ENCODE data around the gene CD300C. TPM values are rescaled to one million over a fixed set of nuclear protein-coding genes. Genes with fewer than 3 reads are reported as not detected.
A peak's percentile ranks its signal among the peaks of the same experiment; 100 is the strongest.
"Not testable (repeated sequence)": the region's sequence is repeated elsewhere in the genome, so short reads cannot be mapped to it uniquely, and the experiment has no call there.

The CD300C gene
- total RNA-seq, 1 experiment from 2014 or later = not detected

DNA sequence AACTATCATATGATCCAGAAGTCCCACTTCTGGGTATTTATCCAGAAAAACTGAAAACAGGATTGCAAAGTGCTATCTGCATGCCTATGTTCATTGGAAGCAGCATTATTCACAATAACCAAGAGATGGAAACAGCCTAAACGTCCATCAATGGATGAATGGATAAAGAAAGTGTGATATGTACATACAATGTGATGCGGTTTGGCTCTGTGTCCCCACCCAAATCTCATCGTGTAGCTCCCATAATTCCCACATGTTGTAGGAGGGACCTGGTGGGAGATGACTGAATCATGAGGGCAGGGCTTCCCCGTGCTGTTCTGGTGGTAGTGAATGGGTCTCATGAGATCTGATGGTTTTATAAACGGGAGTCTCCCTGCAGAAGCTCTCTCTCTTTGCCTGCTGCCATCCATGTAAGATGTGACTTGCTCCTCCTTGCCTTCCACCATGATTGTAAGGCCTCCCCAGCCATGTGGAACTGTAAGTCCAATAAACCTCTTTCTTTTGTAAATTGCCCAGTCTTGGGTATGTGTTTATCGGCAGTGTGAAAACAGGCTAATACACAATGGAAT is 27.4 kb downstream of the CD300C start:
- not testable (repeated sequence) for H3K36me3 ChIP-seq (replicated peaks; ENCODE audit: control insufficient read depth, insufficient read depth, low read length); DNase-seq; H3K27me3 ChIP-seq (ENCODE audit: control insufficient read depth, insufficient read depth, low read length); H3K4me3 ChIP-seq (ENCODE audit: insufficient read depth, low read depth, low read length)

DNA sequence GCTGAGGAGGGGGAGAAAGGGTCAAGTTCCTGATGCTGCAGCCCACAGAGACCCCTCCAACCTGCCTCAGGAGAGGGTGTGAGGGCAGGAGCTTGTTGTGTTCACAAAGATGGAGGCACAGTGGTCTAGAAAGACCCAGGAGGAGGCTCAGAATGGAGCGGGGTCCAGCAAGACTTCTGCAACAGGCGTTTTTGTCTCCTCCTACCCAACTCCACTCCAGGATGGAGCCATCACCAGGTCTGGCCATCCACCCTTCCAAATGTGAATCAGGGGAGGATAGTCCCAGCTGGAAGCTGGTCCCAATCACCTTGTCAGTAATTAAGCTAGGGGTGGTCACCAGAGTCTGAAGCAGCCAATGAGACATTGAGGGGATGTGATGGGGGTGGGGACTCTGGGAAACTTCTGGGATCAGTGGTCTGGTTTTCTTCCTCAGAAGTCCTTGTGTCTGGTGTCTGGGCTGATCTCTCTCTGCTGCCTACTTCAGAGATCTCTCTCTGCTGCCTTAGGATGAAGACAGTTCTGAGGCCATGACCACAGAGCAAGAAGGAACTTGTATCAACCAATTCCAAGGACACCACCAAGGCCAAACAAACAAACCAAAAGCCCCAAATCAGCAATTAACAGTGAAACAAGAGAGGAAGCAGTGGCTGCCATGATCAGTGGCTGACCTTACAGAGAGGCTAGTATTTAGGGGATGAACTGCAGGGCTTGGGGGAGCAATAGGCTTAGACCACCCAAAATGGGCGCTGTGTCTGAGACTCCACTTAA is 29.2 kb downstream of the CD300C start:
- no peak for DNase-seq
- H3K27me3 ChIP-seq (ENCODE audit: control insufficient read depth, insufficient read depth, low read length) = no peaks in the 10 kb centered on the region
- no peak overlapping the region for H3K4me3 ChIP-seq (ENCODE audit: insufficient read depth, low read depth, low read length)
- no peaks in the 10 kb centered on the region for H3K36me3 ChIP-seq (replicated peaks; ENCODE audit: control insufficient read depth, insufficient read depth, low read length)

GRCh38 chr17:74515941-74516340 is 30.0 kb downstream of the CD300C start:
- no peak for DNase-seq
- Histone ChIP-seq H3K36me3 (replicated peaks; ENCODE audit: control insufficient read depth, insufficient read depth, low read length) (no peaks in the 10 kb centered on the region), H3K27me3 (ENCODE audit: control insufficient read depth, insufficient read depth, low read length) (no peaks in the 10 kb centered on the region), H3K4me3 (ENCODE audit: insufficient read depth, low read depth, low read length) (no peak overlapping the region)

DNA sequence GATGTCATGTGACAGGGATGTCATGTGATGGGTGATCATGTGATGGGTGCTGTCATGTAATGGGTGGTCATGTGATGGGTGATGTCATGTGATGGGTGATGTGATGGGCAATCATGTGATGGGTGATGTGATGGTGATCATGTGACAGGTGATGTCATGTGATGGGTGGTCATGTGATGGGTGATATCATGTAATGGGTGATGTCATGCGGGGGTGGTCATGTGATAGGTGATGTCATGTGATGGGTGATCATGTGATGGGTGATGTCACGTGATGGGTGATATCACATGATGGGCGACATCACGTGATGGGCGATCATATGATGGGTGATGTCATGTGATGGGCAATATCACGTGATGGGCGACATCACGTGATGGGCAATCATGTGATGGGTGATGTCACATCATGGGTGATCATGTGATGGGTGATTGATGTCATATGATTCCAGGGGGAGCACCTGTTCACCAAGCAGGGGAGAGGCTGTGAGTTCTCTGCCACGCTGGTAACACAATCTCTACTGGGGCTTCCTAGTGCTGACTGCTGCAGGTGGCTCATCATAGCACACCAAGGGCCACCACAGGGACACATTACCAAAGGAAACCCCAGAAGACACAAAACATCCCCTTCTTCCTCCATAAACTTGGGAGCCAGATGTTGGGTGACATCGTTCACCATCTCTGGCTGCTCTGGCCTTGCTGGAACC is 31.1 kb downstream of the CD300C start:
- no peak for DNase-seq
- Histone ChIP-seq H3K36me3 (replicated peaks; ENCODE audit: control insufficient read depth, insufficient read depth, low read length) (no peaks in the 10 kb centered on the region), H3K27me3 (ENCODE audit: control insufficient read depth, insufficient read depth, low read length) (no peaks in the 10 kb centered on the region), H3K4me3 (ENCODE audit: insufficient read depth, low read depth, low read length) (no peak overlapping the region)

DNA sequence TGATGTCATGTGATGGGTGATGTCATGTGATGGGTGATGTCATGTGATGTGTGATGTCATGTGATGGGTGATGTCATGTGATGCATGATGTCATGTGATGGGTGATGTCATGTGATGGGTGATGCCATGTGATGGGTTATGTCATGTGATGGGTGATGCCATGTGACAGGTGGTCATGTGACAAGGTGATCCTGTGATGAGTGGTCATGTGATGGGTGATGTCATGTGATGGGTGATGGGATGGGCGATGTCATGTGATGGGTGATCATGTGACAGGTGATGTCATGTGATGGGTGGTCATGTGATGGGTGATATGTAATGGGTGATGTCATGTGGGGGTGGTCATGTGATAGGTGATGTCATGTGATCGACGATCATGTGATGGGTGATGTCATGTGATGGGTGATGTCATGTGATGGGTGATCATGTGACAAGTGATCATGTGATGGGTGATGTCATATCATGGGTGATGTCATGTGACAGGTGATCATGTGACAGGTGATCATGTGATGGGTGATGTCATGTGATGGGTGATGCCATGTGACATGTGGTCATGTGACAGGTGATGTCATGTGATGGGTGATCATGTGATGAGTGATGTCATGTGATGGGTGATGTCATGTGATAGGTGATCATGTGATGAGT is 31.8 kb downstream of the CD300C start:
- no peaks in the 10 kb centered on the region for H3K36me3 ChIP-seq (replicated peaks; ENCODE audit: control insufficient read depth, insufficient read depth, low read length)
- H3K4me3 ChIP-seq (ENCODE audit: insufficient read depth, low read depth, low read length) = no peak overlapping the region
- no peaks in the 10 kb centered on the region for H3K27me3 ChIP-seq (ENCODE audit: control insufficient read depth, insufficient read depth, low read length)
- DNase-seq = no peak

DNA sequence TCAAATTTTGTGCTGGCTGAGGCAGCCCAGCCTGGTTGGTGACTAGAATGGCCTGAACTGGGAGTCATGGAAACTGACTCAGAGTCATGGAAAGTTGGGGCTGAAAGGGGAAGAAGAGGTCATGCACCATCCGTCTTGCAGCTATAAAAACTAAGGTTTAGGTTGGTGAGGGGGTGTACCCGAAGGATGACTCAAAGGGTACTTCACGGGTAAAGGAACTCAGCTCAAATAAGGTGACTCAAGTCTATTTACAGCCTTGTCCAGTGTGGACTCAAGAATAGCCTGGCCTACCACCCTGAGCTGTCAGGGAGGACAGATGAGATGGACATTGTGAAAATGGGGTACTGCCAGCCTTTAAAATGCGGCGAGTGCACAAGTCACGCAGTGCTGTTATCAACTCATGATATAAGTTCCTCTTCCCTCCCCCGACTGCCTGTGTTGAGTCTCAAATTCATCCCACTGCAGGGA is 33.3 kb downstream of the CD300C start:
- Histone ChIP-seq H3K27me3 (ENCODE audit: control insufficient read depth, insufficient read depth, low read length) (no peaks in the 10 kb centered on the region), H3K36me3 (replicated peaks; ENCODE audit: control insufficient read depth, insufficient read depth, low read length) (no peaks in the 10 kb centered on the region), H3K4me3 (ENCODE audit: insufficient read depth, low read depth, low read length) (no peak overlapping the region)
- DNase-seq = no peak

- Histone ChIP-seq H3K4me3 (ENCODE audit: insufficient read depth, low read depth, low read length) (no peak overlapping the region), H3K36me3 (replicated peaks; ENCODE audit: control insufficient read depth, insufficient read depth, low read length) (no peaks in the 10 kb centered on the region), H3K27me3 (ENCODE audit: control insufficient read depth, insufficient read depth, low read length) (no peaks in the 10 kb centered on the region)
- no peak for DNase-seq
These were observed 33.9 kb downstream of the CD300C start for GRCh38 chr17:74512036-74512435.

DNA sequence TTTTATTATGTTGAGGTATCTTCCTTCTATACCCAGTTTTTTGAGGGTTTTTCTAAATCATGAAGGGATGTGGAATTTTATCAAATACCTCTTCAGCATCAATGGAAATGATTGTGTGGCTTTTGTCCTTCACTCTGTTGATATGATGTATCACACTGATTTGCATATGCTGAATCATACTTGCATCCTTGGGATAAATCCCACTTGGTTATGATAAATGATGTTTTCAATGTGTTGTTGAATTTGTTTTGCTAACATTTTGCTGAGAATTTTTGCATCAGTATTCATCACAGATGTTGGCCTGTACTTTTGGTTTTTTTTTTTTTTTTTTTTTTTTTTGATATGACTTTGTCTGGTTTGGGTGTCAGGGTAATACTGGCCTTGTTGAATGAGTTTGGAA is 37.8 kb downstream of the CD300C start:
- Histone ChIP-seq H3K27me3 (ENCODE audit: control insufficient read depth, insufficient read depth, low read length) (no peaks in the 10 kb centered on the region), H3K4me3 (ENCODE audit: insufficient read depth, low read depth, low read length) (no peak overlapping the region), H3K36me3 (replicated peaks; ENCODE audit: control insufficient read depth, insufficient read depth, low read length) (no peaks in the 10 kb centered on the region)
- no peak for DNase-seq

DNA sequence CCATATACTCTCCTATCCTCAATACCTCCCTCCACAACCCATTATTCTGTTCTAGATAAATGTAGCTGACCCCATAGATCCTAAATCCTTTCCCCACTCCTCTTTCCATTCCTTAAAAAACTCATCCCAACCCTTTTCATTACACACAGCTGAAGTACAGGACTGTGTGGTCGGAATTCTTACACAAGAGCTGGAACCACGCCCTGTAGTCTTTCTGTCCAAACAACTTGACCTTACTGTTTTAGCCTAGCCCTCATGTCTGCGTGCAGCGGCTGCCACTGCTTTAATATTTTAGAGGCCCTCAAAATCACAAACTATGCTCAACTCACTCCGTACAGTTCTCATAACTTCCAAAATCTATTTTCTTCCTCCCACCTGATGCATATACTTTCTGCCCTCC is 42.0 kb downstream of the CD300C start:
- H3K27me3 ChIP-seq (ENCODE audit: control insufficient read depth, insufficient read depth, low read length); H3K36me3 ChIP-seq (replicated peaks; ENCODE audit: control insufficient read depth, insufficient read depth, low read length); DNase-seq; H3K4me3 ChIP-seq (ENCODE audit: insufficient read depth, low read depth, low read length): not testable (repeated sequence)

- H3K27me3 ChIP-seq (ENCODE audit: control insufficient read depth, insufficient read depth, low read length) = no peaks in the 10 kb centered on the region
- H3K4me3 ChIP-seq (ENCODE audit: insufficient read depth, low read depth, low read length) = no peak overlapping the region
- no peak for DNase-seq
- no peaks in the 10 kb centered on the region for H3K36me3 ChIP-seq (replicated peaks; ENCODE audit: control insufficient read depth, insufficient read depth, low read length)
These were observed 43.1 kb downstream of the CD300C start for GRCh38 chr17:74502861-74503260.

- Histone ChIP-seq H3K36me3 (replicated peaks; ENCODE audit: control insufficient read depth, insufficient read depth, low read length) (no peaks in the 10 kb centered on the region), H3K27me3 (ENCODE audit: control insufficient read depth, insufficient read depth, low read length) (no peaks in the 10 kb centered on the region), H3K4me3 (ENCODE audit: insufficient read depth, low read depth, low read length) (no peak overlapping the region)
- DNase-seq = no peak
These were observed 45.9 kb downstream of the CD300C start for GRCh38 chr17:74499992-74500391.

- no peaks in the 10 kb centered on the region for H3K36me3 ChIP-seq (replicated peaks; ENCODE audit: control insufficient read depth, insufficient read depth, low read length)
- no peaks in the 10 kb centered on the region for H3K27me3 ChIP-seq (ENCODE audit: control insufficient read depth, insufficient read depth, low read length)
- no peak overlapping the region for H3K4me3 ChIP-seq (ENCODE audit: insufficient read depth, low read depth, low read length)
- no peak for DNase-seq
These were observed 48.4 kb downstream of the CD300C start for GRCh38 chr17:74497471-74497870.

- no peaks in the 10 kb centered on the region for H3K36me3 ChIP-seq (replicated peaks; ENCODE audit: control insufficient read depth, insufficient read depth, low read length)
- DNase-seq = peak; percentile 80
- H3K27me3 ChIP-seq (ENCODE audit: control insufficient read depth, insufficient read depth, low read length) = no peaks in the 10 kb centered on the region
- no peak overlapping the region for H3K4me3 ChIP-seq (ENCODE audit: insufficient read depth, low read depth, low read length)
These were observed 52.5 kb downstream of the CD300C start for GRCh38 chr17:74493331-74493833.

DNA sequence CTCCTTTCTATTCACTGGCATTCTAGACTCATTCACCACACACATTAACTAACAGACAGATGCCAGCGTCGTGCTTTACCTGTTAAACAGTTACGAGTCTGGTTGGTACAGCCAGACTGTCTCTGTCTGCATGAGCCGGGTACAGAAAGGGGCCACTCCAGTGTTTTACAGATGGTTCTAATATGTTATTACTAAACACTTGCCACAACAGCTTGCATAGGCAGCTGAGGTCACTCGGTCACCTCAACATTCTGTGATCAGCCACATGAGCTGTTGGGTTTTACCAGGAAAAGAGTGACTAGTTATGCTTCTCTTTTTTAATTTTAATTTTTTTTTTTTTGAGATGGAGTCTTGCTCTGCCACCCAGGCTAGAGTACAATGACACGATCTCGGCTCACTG is 54.3 kb downstream of the CD300C start:
- no peaks in the 10 kb centered on the region for H3K36me3 ChIP-seq (replicated peaks; ENCODE audit: control insufficient read depth, insufficient read depth, low read length)
- H3K27me3 ChIP-seq (ENCODE audit: control insufficient read depth, insufficient read depth, low read length) = no peaks in the 10 kb centered on the region
- H3K4me3 ChIP-seq (ENCODE audit: insufficient read depth, low read depth, low read length) = no peak overlapping the region
- no peak for DNase-seq

Measured in H7 (cell line).